ENCODE measurements around the gene TMEM45B. TPM values are rescaled to one million over a fixed set of nuclear protein-coding genes. Genes with fewer than 3 reads are reported as not detected.
A peak's percentile ranks its signal among the peaks of the same experiment; 100 is the strongest.

Gene TMEM45B
- total and polyA plus RNA-seq, 2 experiments from 2014 or later = 0.10 to 0.33 TPM

- Histone ChIP-seq H3K36me3 (peaks cover 90% of the 10 kb centered on the region), H3K9me3 (ENCODE audit: low read depth) (no peaks in the 10 kb centered on the region), H3K27me3 (no peaks in the 10 kb centered on the region), H3K27ac (no peak overlapping the region), H3K4me1 (ENCODE audit: low read depth) (no peaks in the 10 kb centered on the region), H3K4me3 (no peak overlapping the region)
- peak; percentile 64 for TF ChIP-seq CTCF (IDR thresholded peaks at IDR 0.05; ENCODE audit: low read depth, low read length)
- peak; percentile 40 to 57 for DNase-seq (ENCODE audit: low read depth in 1 of 2, low spot score in 1 of 2)
Observed at GRCh38 chr11:129881570-129882170, 66.0 kb downstream of the TMEM45B start.

- Histone ChIP-seq H3K4me3 (no peak overlapping the region), H3K27me3 (no peaks in the 10 kb centered on the region), H3K27ac (no peak overlapping the region), H3K9me3 (ENCODE audit: low read depth) (no peaks in the 10 kb centered on the region), H3K36me3 (peaks cover 85% of the 10 kb centered on the region), H3K4me1 (ENCODE audit: low read depth) (no peaks in the 10 kb centered on the region)
- TF ChIP-seq CTCF (IDR thresholded peaks at IDR 0.05; ENCODE audit: low read depth, low read length) = no peak
- DNase-seq (ENCODE audit: low read depth in 1 of 2, low spot score in 1 of 2) = no peak
Observed at GRCh38 chr11:129884581-129884980, 68.9 kb downstream of the TMEM45B start.

- H3K27me3 ChIP-seq = no peaks in the 10 kb centered on the region
- no peak for DNase-seq (ENCODE audit: low read depth in 1 of 2, low spot score in 1 of 2)
- no peak for TF ChIP-seq CTCF (IDR thresholded peaks at IDR 0.05; ENCODE audit: low read depth, low read length)
- no peak overlapping the region for H3K4me3 ChIP-seq
- H3K36me3 ChIP-seq = peaks cover 79% of the 10 kb centered on the region
- H3K4me1 ChIP-seq (ENCODE audit: low read depth) = no peaks in the 10 kb centered on the region
- no peaks in the 10 kb centered on the region for H3K9me3 ChIP-seq (ENCODE audit: low read depth)
- H3K27ac ChIP-seq = no peak overlapping the region
Observed at GRCh38 chr11:129885381-129885780, 69.7 kb downstream of the TMEM45B start.

- Histone ChIP-seq H3K4me1 (ENCODE audit: low read depth) (no peaks in the 10 kb centered on the region), H3K4me3 (no peak overlapping the region), H3K27me3 (no peaks in the 10 kb centered on the region), H3K9me3 (ENCODE audit: low read depth) (no peaks in the 10 kb centered on the region), H3K36me3 (peaks cover 68% of the 10 kb centered on the region), H3K27ac (no peak overlapping the region)
- no peak for DNase-seq (ENCODE audit: low read depth in 1 of 2, low spot score in 1 of 2)
- TF ChIP-seq CTCF (IDR thresholded peaks at IDR 0.05; ENCODE audit: low read depth, low read length) = no peak
Observed at GRCh38 chr11:129888451-129888850, 72.8 kb downstream of the TMEM45B start.

- TF ChIP-seq CTCF (IDR thresholded peaks at IDR 0.05; ENCODE audit: low read depth, low read length) = no peak
- Histone ChIP-seq H3K9me3 (ENCODE audit: low read depth) (no peaks in the 10 kb centered on the region), H3K4me3 (peak overlapping the region; percentile 98), H3K27me3 (no peaks in the 10 kb centered on the region), H3K4me1 (ENCODE audit: low read depth) (peaks cover 13% of the 10 kb centered on the region), H3K27ac (peak overlapping the region; percentile 82), H3K36me3 (peaks cover 16% of the 10 kb centered on the region)
- DNase-seq (ENCODE audit: low read depth in 1 of 2, low spot score in 1 of 2) = peak in 1 of 2 donors; percentile 2
Observed at GRCh38 chr11:129894278-129895125, 78.9 kb downstream of the TMEM45B start.

All from cardiac muscle cell (in vitro differentiated cells and primary cell).